Activated CD4-positive, alpha-beta T cell treated with anti-CD3 and anti-CD28 coated beads, Interleukin-2, amount 50 U/mL, for 16 hours (primary cell): Measurements from ENCODE around the gene SDR9C7.
"Not testable (repeated sequence)": the region's sequence is repeated elsewhere in the genome, so short reads cannot be mapped to it uniquely, and the experiment has no call there.

Experiments used
- DNase-seq: peaks from one replicate; pipeline ENCODE4 v3.0.0-alpha.2; 2020

The SDR9C7 gene

DNA sequence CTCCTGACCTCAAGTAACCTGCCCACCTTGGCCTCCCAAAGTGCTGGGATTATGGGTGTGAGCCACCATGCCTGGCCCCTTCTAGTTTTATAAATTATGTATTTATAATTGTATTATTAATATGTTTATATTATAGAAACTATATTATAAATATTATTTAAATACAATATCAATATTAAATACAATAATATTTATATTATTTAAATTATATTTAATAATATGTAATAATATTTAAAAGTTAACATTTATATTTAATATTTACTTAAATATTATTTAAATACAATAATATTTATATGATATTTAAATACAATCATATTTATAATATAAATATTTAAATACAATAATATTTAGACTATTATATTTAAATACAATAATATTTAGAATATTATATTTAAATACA, 20.0 kb downstream of the SDR9C7 start:
- DNase-seq: no peak

DNA sequence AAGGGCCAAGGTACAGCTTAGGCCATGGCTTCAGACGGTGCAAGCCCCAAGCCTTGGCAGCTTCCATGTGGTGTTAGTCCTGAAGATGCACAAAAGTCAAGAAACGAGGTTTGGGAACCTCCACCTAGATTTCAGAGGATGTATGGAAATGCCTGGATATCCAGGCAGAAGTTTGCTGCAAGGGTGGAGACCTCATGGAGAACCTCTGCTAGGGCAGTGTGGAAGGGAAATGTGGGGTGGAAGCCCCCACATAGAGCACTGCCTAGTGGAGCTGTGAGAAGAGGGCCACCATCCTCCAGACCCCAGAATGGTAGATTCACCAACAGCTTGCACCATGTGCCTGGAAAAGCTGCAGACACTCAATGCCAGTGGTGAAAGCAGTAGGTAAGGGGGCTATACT, 24.8 kb downstream of the SDR9C7 start:
- not testable (repeated sequence) for DNase-seq

GRCh38 chr12:56908136-56908535, 26.1 kb downstream of the SDR9C7 start:
- DNase-seq: no peak

- DNase-seq: no peak
These were observed 28.4 kb downstream of the SDR9C7 start for GRCh38 chr12:56905852-56906251.

- DNase-seq: no peak
These were observed 30.8 kb downstream of the SDR9C7 start for GRCh38 chr12:56903374-56903773.

DNA sequence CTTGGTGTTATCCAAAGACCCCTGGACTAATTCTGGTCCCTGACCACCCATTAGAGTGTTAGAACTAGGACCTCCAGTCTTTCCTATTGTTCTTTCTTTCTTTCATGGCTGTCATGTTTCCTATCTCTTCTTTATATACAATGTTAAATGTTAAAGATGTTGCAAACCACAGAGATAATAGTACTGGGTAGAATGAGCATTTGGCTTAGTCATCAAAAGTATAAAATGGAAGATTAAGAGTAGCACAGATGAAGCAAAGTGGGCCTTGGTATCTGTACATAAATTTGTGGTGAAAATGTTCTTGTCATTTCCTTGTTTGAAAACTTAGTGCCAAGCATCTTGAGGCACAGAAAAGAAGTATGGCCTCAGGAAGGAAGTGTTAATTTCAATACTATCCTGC, 32.9 kb downstream of the SDR9C7 start:
- not testable (repeated sequence) for DNase-seq

DNA sequence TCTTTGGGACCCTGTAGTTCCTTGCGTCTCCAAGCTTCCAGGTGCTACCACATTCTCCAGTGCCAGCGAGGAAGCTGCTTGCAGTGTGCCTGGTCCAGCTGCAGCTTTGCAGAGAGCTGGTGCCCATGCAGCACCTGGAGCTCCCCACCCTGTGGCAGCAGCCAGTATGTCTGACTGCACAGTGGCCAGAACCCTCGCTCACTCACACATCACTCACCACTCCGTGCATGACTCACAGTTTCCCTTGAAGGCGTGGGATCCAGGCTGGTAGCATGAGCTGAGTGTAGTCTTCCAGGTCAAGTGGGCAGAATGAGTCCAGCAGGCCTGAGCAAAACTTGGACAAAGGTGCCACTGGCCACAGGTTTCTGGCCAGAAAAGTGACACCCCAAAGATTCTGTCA, 33.6 kb downstream of the SDR9C7 start:
- no peak for DNase-seq

DNA sequence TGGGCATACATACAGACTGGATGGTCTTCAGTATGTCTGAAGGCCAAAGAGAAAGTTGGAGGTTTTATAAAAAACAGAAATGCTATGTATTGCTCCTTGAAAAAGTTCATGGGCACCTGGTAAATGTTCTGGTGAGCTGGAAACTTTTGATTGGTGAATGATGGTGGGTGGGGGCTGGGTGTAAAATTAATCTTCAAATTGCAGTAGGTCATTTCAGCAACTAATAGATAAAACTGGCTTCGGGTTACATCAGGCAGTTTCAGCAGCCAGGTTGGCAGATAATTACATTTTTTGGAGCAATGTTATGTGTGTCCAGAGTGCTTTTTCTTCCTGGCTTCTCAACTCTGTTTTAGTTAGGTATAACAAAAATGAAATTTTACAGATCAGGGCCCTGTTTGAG, 35.3 kb downstream of the SDR9C7 start:
- no peak for DNase-seq

DNA sequence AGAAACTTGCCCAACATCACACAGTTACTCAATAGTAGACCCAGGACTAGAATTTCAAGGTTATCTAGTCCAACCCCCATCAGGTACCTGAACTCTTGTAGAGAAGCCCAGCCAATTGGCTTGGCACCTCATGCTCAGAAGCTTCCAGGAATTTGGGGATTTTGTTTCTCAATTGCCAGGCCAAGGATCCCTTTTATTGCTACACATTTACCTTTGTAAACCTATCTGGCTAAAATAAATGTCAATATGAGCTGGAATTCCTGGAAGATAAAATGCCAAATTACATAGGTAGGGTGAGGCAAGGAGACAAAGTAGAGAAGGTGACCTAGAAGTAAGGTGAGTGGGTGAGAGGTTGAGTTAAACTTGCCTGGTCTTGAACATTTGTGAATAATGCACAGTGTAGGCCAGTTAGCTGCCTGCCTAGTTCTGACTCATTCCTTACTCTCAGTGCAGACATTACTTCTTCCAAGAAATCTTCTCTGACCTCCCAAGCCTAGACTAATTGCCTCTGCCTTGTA, 36.3 kb downstream of the SDR9C7 start:
- no peak for DNase-seq

- no peak for DNase-seq
These were observed 38.1 kb downstream of the SDR9C7 start for GRCh38 chr12:56896082-56896481.

DNA sequence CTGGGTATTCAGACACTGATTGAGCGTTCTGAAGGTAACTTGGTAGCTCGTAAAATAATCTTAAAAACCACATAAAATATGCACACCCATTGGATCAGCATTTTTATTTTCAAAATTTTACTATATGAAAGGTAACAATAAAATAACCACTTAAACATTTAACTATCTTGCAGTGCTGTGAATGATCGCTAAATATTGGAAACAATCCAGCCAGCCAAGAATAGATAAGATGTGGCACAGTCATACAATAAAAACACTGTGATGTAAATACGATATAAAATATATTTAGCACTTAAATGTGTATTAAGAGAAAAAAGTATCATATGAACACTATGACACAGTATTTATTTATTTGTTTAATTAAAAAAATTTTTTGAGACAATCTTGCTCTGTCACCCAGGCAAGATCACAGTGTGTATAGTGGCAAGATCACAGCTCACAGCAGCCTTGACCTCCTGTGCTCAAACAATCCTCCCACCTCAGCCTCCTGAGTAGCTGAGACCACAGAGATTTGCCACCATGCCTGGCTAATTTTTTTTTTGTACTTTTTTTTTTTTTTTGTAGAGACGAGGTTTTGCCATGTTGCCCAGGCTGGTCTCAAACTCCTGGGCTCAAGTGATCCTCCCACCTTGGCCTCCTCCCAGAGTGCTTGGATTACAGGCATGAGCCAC, 39.4 kb downstream of the SDR9C7 start:
- no peak for DNase-seq

GRCh38 chr12:56891885-56892284, 42.3 kb downstream of the SDR9C7 start:
- DNase-seq: not testable (repeated sequence)

- no peak for DNase-seq
These were observed 47.9 kb downstream of the SDR9C7 start for GRCh38 chr12:56886319-56886718.

- DNase-seq: no peak
These were observed 48.9 kb downstream of the SDR9C7 start for GRCh38 chr12:56885316-56885715.

DNA sequence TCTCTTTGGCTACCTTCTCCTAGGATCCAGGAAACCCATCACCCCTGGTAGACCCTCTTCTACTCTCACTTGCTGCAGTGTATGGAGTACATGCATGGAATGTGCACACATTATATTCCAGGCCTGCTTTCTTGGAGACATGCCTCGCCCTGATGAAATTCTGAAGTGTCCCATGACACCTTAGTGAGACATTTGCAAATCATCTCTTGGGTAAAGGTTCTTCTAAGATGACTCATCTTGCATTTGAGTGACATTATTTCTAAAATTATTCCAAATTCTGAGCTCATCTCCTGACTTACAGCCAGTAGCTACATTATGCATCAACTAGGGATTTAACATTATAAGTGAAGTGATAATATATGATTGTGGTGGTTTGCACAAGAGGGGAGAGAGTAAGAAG, 49.8 kb downstream of the SDR9C7 start:
- DNase-seq: no peak

GRCh38 chr12:56882407-56882806, 51.8 kb downstream of the SDR9C7 start:
- DNase-seq: not testable (repeated sequence)

GRCh38 chr12:56880125-56880992, 53.8 kb downstream of the SDR9C7 start:
- no peak for DNase-seq

GRCh38 chr12:56879240-56880124, 54.7 kb downstream of the SDR9C7 start:
- not testable (repeated sequence) for DNase-seq

DNA sequence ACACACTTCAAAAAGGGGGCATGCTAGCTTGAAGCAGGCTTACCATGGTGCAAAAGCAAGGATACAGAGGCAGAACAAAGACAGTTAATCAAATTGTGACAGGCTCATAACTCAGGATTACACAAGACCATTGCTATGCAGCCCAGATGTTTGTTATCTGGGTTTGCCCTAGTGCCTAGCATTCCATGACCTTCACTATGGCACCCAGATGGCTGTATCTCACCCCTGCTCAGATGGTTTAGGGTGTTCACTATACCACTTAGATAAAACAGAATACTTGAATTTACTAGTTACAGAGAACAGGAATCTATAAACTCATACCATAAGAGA, 56.2 kb downstream of the SDR9C7 start:
- DNase-seq: no peak

GRCh38 chr12:56877195-56878009, 56.8 kb downstream of the SDR9C7 start:
- DNase-seq: no peak

DNA sequence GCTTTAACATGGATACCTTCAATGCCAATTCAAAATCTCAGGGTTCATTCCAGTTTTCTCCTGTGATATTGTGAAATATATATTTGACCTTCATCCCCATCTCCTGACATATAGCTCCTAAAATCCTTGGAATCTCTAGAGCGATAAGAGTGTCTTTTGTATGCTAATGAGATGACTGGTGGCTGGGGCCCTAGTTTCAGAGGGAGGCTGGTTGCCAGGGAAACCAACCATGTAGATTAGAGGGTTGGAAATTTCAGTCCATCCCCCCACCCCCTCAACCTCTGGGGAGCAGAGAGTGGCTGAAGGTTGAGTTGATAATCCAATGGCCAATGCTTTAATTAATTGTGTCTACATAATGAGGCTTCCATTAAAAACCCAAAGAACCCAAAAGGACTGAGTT, 59.4 kb downstream of the SDR9C7 start:
- DNase-seq: no peak

DNA sequence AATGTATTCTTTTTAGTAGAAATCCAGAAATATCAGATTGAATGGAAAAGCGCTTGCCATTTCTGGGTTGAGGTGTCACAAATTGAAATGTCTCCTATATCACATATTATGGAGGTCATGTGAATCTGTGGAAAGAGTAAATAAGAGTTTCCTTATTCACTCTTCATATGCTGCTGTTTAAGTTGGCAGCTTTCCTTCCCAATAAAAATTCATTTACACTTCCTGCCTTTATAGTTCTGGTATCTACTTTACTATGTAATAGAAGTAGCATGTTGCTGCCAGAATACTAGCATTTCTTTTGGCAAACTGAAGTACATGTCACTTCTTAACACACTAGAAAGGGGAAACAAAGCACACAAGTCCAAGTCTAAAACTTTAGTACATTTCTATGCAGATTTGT, 60.8 kb downstream of the SDR9C7 start:
- DNase-seq: no peak
